DLD1 (cell line): Measurements from ENCODE around the gene GRIK2.

ENCODE experiments used
- in situ Hi-C: cut with HindIII; loops from 2 replicates; pipeline ENCODE4 v1.10.0; 2017; ENCODE audit warnings: low sequenced_read_pairs

The GRIK2 gene

DNA sequence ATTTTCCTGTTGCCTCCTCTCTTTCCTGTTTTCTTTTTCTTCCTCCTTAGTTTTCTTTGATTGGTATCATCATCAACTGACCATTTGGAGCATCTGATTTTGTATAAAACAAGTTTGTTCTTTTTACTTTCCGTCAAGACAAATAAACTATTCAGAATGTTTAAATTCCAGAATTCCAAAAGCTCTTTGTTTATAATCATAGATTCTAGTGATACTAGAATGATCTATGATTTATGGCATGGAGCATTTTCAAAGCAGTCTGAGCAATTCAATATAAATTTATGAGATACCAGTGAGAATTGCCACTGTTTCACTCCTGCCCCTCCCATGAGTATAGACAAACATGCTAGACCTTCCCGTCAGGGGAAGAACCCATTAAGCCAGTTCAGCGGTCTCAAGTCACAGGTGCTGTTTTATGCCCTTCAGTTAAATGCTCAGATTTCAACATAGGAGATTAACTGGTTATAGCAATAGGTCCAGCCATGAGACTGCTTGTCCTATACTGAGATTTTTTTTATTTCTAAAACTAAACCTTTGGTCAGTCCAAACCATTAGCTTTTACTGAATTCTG, 60.7 kb downstream of the GRIK2 start:
- in situ Hi-C loops = no loop called here

- in situ Hi-C loops = no loop called here
Measured at GRCh38 chr6:101458336-101458735, 64.8 kb downstream of the GRIK2 start.

GRCh38 chr6:101458826-101459225, 65.3 kb downstream of the GRIK2 start:
- in situ Hi-C loops = no loop called here

DNA sequence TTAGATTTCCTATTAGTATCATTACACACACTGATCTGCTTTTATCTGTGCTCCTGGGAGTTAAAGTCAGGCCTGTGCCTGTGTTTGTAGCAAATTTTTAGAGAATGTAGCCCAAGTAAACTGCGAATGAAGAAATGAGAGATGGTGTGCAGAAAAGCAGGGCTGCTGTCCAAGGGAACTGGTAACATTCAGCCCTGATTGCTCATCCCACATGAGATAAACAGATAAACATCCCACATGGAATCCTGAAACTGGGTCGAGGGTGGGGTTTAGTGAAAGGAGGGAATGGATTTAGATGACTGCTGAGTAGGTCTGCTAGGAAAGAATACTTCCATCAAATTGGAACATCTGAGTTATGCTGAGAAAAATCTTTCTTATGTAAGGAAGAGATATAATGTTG, 69.1 kb downstream of the GRIK2 start:
- in situ Hi-C loops = no loop called here

GRCh38 chr6:101465863-101466262, 72.4 kb downstream of the GRIK2 start:
- in situ Hi-C loops = no loop called here

GRCh38 chr6:101477436-101477835, 83.9 kb downstream of the GRIK2 start:
- in situ Hi-C loops = no loop called here

GRCh38 chr6:101478891-101479290, 85.4 kb downstream of the GRIK2 start:
- in situ Hi-C loops = no loop called here

- in situ Hi-C loops = no loop called here
Measured at GRCh38 chr6:101482606-101483005, 89.1 kb downstream of the GRIK2 start.

DNA sequence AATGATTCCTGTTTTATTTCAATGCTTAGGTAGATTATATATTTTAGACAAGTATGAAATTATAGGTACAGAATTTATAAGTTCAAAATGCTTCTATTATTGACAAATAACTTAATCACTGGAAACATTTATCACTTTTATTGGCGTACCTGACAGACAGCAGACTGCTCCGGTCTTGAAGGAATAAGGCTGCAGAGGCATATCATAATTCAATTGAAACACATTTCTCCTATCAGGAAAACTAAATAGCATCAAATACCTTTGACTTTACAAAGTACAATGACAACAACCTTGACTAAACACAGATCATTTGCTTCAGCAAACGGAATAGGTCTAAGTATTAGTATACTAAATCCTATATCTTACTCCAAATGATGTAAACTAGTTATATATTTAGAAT, 91.3 kb downstream of the GRIK2 start:
- in situ Hi-C loops = no loop called here

GRCh38 chr6:101486124-101486523, 92.6 kb downstream of the GRIK2 start:
- in situ Hi-C loops = no loop called here

DNA sequence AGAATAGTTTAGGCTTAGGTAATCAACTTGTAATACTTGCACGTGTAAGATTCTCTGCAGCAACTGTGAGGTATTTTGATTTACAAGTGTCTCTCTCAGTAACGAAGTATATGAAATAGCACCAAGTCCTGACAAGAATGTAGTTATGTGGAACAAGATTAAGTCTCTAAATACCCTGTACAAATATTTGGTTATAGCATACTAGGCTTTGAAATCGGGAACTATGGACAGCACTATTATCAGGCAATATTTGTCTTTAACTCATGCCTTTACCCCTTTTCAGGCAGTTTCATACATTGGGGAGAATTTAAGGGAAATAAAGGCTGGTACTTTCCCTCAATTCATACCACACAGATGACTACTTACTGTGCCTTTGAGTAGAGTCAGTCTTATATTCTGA, 93.2 kb downstream of the GRIK2 start:
- in situ Hi-C loops = no loop called here

- in situ Hi-C loops = no loop called here
Measured at GRCh38 chr6:101489456-101489855, 95.9 kb downstream of the GRIK2 start.

- in situ Hi-C loops = no loop called here
Measured at GRCh38 chr6:101490857-101491256, 97.3 kb downstream of the GRIK2 start.

GRCh38 chr6:101502818-101503217, 109.3 kb downstream of the GRIK2 start:
- in situ Hi-C loops = no loop called here

DNA sequence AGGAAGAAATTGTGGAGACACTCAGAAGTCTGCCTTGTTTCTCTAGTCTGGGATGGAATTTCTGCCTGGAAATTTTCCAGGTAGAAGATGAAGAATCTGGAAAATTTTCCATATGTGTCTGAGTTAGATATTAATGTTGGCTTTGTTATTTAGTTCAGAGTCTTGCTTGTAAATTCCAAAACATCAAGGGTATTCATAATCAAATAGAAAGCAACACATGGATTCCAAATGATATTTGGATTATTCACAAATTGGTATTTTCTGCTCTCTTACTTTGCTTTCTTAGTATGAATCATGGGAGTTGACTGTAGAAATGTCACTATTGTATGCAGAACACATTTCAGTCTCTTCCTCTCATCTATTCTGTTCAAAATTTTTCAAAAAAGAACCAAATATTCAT, 116.0 kb downstream of the GRIK2 start:
- in situ Hi-C loops = no loop called here

GRCh38 chr6:101513181-101513580, 119.7 kb downstream of the GRIK2 start:
- in situ Hi-C loops = no loop called here

GRCh38 chr6:101516578-101516977, 123.1 kb downstream of the GRIK2 start:
- in situ Hi-C loops = no loop called here

DNA sequence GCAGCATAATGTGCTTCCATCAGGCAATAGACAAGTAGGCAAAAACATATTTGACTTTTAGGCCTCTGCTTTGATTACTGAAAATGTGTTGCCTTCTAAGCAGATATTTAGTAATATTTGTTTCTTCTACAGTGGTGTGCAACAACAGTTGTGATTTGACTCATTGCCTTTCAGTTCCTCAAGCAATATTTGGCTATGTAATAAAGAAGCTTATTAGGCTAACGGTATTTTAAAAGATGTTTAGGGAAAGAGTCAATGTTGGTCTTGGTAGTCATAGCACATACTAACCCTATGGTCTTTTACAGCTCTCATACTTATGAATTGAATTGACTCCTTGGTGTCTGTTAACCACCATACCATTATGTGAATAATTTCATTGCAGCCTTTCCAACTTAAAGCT, 124.1 kb downstream of the GRIK2 start:
- in situ Hi-C loops = no loop called here

GRCh38 chr6:101522254-101522653, 128.7 kb downstream of the GRIK2 start:
- in situ Hi-C loops = no loop called here

GRCh38 chr6:101527467-101527866, 134.0 kb downstream of the GRIK2 start:
- in situ Hi-C loops = no loop called here

GRCh38 chr6:101528801-101529200, 135.3 kb downstream of the GRIK2 start:
- in situ Hi-C loops = no loop called here

- in situ Hi-C loops = no loop called here
Measured at GRCh38 chr6:101531538-101531937, 138.0 kb downstream of the GRIK2 start.

DNA sequence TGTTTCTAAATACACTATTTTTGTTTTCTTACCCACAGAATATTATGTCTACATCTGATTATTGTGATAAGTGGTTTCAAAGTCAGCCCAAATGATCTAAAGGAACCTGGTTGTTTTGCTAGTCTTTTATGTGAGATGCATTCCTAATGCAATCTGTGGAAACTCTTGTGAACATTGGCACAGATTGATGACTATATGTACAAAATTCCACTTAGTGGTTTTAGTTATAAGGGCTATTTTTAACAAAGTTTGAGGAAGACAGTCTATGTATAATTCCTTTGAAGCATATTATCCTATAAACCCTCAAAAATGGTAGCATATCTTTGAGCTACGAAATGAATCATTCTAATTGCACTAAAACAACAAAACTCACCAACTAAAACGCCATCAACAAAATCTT, 140.9 kb downstream of the GRIK2 start:
- in situ Hi-C loops = no loop called here

DNA sequence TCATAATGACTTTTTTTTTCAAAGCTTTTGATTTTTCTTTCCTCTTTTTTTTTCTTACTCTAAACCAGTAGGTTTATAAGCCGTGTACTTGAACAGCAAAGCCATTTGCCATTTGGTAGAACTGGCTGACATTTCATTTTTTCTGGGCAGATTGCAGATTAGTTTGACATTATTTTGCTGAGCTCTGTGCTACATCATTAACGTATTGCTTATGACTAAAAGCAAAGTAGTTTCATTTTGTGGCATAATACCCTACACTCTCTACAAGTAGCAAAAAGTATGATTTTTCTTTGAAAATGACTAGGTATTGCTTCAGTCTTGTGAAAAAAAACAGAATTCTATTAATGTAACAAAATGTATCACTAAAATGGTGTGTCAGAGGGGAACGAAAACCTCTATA, 141.3 kb downstream of the GRIK2 start:
- in situ Hi-C loops = no loop called here
